ENCODE results near the gene CERK. TPM values are rescaled to one million over a fixed set of nuclear protein-coding genes. Genes with fewer than 3 reads are reported as not detected.
"Not testable (repeated sequence)": the region's sequence is repeated elsewhere in the genome, so short reads cannot be mapped to it uniquely, and the experiment has no call there.

CERK gene
- total and polyA plus RNA-seq, 2 of the 8 experiments (the other 6 are each of a cell fraction or from before 2014, with no cell fraction given): 26.6 to 59.0 TPM

DNA sequence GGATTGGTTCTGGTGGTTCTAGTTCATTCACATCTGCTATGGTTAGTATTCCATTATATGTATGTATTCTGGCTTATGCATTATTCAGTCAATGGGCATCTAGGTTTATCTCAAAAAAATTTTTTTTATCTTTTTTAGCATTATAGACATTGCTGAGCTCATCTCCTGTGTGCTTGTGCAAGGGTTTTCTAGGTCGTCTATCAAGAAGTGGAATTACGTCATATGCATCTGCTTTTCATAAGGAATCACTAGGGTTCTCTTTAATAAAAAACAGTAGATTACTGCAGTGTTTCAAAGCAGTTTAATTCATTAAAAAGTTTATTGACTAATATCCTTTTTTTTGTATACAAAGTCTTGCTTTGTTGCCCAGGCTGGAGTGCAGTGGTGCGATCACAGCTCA, 45.7 kb upstream of the CERK start (continued):
- TF ChIP-seq, protein P1, sequence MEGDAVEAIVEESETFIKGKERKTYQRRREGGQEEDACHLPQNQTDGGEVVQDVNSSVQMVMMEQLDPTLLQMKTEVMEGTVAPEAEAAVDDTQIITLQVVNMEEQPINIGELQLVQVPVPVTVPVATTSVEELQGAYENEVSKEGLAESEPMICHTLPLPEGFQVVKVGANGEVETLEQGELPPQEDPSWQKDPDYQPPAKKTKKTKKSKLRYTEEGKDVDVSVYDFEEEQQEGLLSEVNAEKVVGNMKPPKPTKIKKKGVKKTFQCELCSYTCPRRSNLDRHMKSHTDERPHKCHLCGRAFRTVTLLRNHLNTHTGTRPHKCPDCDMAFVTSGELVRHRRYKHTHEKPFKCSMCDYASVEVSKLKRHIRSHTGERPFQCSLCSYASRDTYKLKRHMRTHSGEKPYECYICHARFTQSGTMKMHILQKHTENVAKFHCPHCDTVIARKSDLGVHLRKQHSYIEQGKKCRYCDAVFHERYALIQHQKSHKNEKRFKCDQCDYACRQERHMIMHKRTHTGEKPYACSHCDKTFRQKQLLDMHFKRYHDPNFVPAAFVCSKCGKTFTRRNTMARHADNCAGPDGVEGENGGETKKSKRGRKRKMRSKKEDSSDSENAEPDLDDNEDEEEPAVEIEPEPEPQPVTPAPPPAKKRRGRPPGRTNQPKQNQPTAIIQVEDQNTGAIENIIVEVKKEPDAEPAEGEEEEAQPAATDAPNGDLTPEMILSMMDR (IDR thresholded peaks at IDR 0.05; ENCODE audit: control extremely low read depth in 1 of 3, insufficient read depth in 1 of 3, low read depth in 1 of 3, low read length in 3 of 3): no peak
- TF ChIP-seq TBP (IDR thresholded peaks at IDR 0.05; ENCODE audit: low read depth, low read length) (no peak), RFX5 (IDR thresholded peaks at IDR 0.05; ENCODE audit: borderline replicate concordance, low read depth, low read length) (no peak)

DNA sequence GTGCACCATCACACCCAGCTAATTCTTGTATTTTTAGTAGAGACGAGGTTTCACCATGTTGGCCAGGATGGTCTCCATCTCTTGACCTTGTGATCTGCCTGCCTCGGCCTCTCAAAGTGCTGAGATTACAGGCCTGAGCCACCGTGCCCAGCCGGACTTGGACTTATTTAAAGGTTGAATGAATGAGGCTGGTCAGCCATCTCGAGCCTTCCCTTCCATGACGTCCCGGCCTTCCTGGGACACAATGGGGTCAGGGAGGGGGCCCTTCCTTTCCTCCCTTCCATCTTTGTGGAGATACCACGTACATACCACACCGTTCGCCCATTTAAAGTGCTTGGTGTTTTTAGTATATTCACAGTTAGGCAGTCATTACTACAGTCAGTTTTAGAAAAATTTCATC, 44.1 kb upstream of the CERK start:
- not testable (repeated sequence) for H2AK5ac ChIP-seq (ENCODE audit: low read depth, low read length); H3K27ac ChIP-seq (ENCODE audit: low read depth, low read length); H3K9ac ChIP-seq (replicated peaks in 1 of 4; ENCODE audit: extremely low read depth in 1 of 4, low read depth in 3 of 4, low read length in 3 of 4); H3K18ac ChIP-seq (ENCODE audit: extremely low read depth, low read length); H3K27me3 ChIP-seq (replicated peaks in 1 of 4; ENCODE audit: control insufficient read depth in 3 of 4, extremely low read depth in 1 of 4, insufficient read depth in 3 of 4, low read length in 3 of 4); H3K4ac ChIP-seq (replicated peaks; ENCODE audit: insufficient read length, low read depth, low read length); H3K23ac ChIP-seq (ENCODE audit: insufficient read length); H3K14ac ChIP-seq (ENCODE audit: insufficient read length); H3K9me3 ChIP-seq (ENCODE audit: insufficient read depth in 2 of 2, low read depth in 1 of 2, low read length in 1 of 2); H4K91ac ChIP-seq (replicated peaks; ENCODE audit: insufficient read length, low read length); H4K8ac ChIP-seq (ENCODE audit: extremely low read depth, insufficient read depth, low read length); H2BK120ac ChIP-seq (replicated peaks; ENCODE audit: low read depth, low read length); H3K36me3 ChIP-seq (ENCODE audit: control insufficient read depth in 2 of 4, insufficient read depth in 4 of 4, low read length in 3 of 4); H2BK5ac ChIP-seq (ENCODE audit: low read depth, low read length); H3K4me1 ChIP-seq (replicated peaks in 1 of 4; ENCODE audit: control insufficient read depth in 3 of 4, insufficient read depth in 4 of 4, low read length in 3 of 4); H4K5ac ChIP-seq (ENCODE audit: insufficient read length, low read depth, low read length); H4K20me1 ChIP-seq (replicated peaks in 1 of 2; ENCODE audit: control insufficient read depth in 1 of 2, insufficient read depth in 2 of 2, low read length in 2 of 2); H3K4me3 ChIP-seq (ENCODE audit: extremely low read depth in 1 of 4, insufficient read depth in 2 of 4, low read depth in 3 of 4, low read length in 4 of 4); DNase-seq (ENCODE audit: low read depth in 1 of 2, low spot score in 2 of 2); H2BK20ac ChIP-seq (ENCODE audit: low read length); H3K56ac ChIP-seq (replicated peaks; ENCODE audit: insufficient read length, low read depth, low read length); H3K4me2 ChIP-seq (ENCODE audit: insufficient read depth in 1 of 2, low read depth in 2 of 2, low read length in 2 of 2); H2BK15ac ChIP-seq (ENCODE audit: low read length); FAIRE-seq; H2AFZ ChIP-seq (ENCODE audit: low read length); H3K23me2 ChIP-seq (ENCODE audit: low read depth, low read length); H2BK12ac ChIP-seq (ENCODE audit: low read depth, low read length)
- Histone ChIP-seq H3K79me2 (ENCODE audit: control insufficient read depth in 1 of 2, insufficient read depth in 2 of 2, low read length in 2 of 2) (peaks cover 0 to 67% of the 10 kb centered on the region in 2 experiments; a peak in 2 of 4 replicates), H3K79me1 (ENCODE audit: low read depth, low read length) (peaks cover 12% of the 10 kb centered on the region)
- POLR2A ChIA-PET (ENCODE audit: partially characterized antibody): interaction anchor here (1.5 kb wide), 1 partner anchor 19 kb away, joined by 4 read pairs; the partner anchor contains the start of gene TBC1D22A
- WGBS, 2 experiments (ENCODE audit: extremely low coverage in 1 of 2, insufficient coverage in 1 of 2, insufficient read length in 1 of 2, insufficient replicate concordance in 2 of 2, low coverage in 1 of 2, low lambda C conversion rate in 2 of 2, missing lambda C conversion rate in 1 of 2): 96% methylated on average over 10 of the region's 10 CpGs; no CpG with 5 or more reads in 1 of the 2 experiments
- CTCF ChIA-PET (ENCODE audit: partially characterized antibody): interaction anchor here (1.1 to 4.7 kb wide), 4 partner anchors 8 to 21 kb away, joined by 3 to 18 read pairs (median 10); no protein-coding TSS in a partner anchor

Data from H1 (cell line).